ENCODE measurements around the gene MACROD2.
"Not testable (repeated sequence)": the region's sequence is repeated elsewhere in the genome, so short reads cannot be mapped to it uniquely, and the experiment has no call there.

The MACROD2 gene

DNA sequence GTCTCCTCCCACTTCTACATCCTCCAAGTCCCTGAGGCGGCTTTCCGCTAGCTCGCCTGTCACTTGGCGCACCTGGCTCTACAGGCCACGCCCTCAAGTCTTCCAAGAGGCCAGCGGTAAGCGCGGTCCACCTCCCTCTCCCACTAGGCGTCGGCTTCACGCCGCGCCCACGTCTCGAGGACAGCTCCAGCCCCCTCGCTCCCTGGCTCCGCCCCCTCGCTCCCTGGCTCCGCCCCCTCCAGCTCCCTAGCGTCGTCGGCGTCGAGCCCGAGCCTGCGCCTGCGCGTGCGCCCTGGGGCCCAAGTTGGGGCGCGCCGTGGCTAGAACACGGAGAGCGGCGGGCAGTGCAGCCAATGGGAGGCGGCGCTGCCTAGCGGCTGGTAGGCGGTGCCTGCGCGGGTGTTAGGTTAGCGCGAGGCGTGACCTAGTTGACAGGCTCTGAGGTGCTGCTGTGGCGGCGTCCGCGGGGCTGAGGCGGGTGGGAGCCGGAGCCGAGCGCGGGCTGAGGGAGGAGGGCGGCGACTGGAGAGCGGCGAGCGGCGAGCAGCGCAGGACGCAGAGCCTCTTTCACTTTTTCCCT lies at the start of gene MACROD2:
Gene MACROD2 (plus strand): TSS at position 431 of the 580 bp plus-strand sequence.
- peak; percentile 40 for DNase-seq

DNA sequence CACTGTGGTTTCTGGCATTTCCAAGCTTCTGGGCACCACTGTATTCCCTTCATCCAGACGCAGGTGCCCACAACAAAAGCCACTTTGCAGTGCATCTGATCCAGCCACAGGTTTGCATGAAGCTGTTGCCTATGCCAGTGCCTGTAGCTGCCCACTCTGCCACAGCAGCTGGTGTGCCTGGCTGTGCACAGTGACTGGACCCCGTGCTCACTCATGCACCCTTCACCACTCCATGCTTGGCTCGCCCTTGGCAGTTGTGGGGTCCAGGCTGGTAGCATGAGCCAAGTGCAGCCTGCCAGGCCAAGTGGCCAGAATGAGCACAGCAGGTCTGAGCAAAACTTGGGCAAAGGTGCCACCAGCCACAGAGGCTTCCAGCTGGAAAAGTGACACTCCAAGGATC lies 47.6 kb upstream of the MACROD2 start:
- no peak for DNase-seq

DNA sequence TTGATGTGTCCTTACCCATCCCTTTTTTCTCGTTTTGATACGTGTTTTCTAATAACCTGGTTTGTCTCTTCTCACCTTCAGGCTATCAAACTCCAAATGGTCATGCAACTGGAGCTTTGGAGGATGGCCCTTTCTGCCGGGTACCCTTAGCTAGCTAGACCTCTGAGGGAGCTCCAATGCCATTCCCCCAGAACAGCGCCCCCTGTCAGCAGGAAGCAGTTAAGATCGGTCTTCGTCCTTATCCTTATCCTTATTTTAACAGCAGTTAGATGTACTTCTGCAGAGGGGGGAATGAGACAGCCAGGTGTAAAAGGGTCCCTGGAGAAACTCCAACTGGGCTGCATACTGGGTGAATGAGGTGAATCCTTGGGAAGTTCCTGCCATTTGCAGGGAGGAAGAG lies 42.1 kb upstream of the MACROD2 start:
- no peak for DNase-seq

DNA sequence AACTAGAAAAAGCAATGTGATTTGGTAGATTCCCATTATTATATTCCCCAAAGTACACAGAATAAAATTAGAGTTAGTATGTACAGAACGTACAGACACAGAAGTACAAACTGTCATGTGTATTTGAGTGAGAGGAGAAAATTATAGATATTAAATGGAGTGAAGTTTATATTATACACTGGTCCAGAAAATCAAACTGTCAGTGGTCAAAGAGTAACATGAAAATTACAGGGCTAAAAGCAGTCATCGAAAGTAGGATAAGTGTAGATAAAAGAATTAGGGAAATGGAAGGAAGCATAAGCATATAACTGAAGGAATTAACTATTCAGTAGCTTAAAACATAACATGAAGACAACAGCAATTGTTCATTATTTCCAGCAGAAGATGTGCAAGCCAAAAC lies 35.2 kb upstream of the MACROD2 start:
- DNase-seq, result no peak

DNA sequence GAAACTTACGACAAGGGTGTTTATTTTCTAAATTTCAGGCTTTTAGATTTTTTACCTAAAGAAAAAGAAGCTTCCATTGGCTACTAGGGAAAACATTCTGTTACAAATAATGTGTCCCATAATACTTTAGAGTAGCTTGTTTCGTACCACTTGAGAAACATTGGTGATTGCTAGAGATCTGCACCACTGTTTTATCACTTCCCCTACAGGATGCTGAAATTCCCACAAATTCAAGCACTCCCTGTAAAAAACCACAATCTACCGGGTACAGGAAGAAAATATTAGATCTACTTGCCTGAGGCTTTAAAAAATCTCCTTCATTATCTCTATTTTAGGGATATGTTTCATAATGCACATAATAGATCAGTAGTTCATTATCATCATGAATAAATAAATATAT lies 34.8 kb upstream of the MACROD2 start:
- no peak for DNase-seq

DNA sequence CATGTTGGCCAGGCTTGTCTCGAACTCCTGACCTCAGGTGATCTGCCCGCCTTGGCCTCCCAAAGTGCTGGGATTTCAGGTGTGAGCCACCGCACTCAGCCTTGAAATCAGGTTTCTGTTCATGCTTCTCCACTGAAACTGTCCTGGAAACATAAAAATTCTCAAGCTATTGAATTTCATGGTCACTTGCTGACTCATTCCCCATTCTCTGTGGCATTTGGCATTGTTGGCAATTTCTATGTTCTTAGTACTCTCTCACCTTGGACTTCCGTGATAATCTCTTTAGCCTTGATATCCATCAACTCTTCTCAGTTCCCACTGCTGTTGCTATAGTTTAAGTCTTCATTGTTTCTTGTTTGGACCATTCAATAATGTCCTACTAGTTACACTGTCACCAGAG lies 11.1 kb upstream of the MACROD2 start:
- DNase-seq, result no peak

DNA sequence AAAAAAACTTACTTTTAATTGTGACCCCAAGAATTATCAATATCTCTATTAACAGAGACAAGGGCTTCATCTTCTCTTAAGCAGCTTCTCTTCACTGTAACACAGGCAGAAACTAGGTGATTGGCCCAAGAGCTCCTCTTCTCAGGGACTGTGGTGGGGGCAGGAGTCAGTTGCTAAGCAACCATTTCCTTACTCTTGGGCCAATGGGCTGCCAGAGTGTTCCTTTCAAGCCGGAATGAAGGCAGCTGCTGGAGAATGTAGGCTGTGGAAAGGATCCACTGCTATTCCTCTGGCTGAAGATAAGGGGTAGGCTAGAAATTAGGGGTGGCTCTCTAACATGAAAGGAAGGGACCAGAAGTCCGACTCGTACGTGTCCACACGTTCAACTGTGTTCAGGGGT lies 4.9 kb upstream of the MACROD2 start, which contains the start of gene SEL1L2:
Gene SEL1L2 (minus strand): TSS at position 150 of the 400 bp plus-strand sequence. CDS start 80 bp downstream, at position 70.
- no peak for DNase-seq

DNA sequence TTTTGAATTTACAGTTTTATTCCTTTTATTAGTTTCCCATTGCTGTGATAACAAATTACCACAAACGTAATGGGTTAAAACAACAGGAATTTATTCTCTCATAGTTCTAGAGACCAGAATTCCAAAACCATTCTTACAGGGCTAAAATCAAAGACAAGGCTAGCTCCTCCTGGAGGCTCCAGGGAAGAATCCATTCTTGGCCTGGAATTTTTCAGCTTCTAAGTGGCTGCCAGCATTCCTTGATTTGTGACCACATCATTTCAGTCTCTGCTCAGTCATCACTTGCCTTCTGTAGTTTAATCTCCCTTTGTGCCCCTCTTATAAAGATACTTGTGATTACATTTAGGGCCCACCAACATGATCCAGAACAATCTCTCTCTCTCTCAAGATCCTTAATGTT lies 4.0 kb upstream of the MACROD2 start:
- no peak for DNase-seq

DNA sequence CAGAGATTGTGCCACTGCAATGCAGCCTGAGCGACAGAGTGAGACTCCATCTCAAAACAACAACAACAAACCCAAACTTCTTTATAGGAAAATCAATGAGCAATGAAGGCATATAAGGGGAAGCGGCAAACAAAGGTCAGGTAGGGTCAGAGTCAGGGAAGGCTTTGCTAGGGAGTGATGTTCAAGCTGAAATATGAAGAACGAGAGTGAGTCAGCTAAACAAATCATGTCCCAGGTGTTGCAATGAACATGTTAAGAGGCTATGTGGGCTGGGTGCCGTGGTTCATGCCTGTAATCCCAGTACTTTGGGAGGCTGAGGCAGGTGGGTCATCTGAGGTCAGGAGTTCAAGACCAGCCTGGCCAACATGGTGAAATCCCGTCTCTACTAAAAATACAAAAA lies 3.4 kb upstream of the MACROD2 start:
- DNase-seq, result not testable (repeated sequence)

DNA sequence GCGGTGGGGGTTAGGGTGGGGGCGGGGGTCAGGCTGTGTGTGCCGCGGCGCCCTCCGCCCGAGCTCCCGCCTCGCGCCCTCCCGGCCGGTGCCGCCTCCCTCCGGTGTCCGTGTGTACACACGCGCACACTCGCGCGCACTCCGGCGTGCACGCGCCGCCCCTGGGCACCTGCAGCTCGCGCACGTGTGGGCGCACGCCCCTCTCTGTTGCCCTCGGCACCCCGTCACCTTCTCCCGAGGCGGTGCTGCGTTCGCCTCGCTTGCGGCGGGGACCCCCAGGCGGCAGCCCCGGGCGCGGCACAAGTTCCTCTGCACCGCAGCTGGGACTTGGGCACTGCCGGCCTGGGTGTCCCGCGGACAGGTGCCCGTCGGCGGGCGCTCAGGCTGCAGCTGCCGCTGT lies 525 bp downstream of the MACROD2 start:
- DNase-seq, result no peak

DNA sequence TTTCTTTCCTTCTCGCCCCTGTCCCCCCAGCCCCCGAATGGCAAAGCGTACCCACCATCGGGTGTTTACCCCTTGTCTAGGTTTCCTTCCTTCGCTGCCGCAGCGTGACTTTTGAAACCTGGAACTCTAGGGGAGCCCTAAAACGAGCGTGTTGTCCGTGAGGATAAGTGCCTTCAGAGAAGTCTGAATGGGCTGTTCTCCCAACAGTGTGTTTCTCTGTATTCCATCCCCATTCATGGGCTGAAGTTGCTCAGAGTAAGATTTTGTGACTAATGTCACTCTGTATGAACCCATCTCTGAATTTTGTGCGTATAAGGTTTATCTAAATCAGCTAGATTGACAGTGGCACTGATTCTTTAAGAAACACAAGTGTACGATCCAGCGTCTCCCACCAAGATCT lies 949 bp downstream of the MACROD2 start:
- DNase-seq, result no peak

DNA sequence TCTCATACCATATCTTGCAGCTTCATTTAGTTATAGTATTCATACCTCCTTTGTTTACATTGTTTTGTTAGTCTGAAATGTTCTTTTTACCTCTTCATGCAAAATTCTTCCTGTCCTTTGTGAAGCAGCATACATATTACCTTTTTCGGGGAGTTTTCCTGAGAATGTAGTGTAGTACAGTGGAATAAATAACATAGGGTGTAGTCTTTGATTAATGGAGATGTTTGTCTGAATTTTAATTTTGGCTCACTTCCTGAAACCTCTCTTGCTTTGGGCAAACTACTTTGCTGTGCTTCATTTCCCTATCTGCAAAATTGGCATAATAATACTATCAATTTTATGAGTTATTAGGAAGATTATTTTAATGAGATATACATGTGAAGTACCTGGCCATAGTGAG lies 5.6 kb downstream of the MACROD2 start:
- no peak for DNase-seq

DNA sequence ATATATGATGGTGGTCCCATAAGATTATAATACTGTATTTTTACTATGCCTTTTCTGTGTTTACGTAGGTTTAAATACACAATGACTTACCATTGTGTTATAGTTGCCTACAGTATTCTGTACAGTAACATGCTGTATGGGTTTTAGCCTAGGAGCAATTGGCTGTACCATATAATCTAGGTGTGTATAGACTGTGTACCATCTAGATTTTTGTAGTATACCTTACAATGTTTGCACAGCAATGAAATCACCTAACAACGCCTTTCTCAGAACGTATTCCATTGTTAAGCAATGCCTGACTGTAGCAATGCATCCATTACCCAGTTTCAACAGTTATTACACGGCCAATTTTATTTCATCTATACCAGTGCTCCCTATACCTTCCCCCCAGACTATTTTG lies 10.7 kb downstream of the MACROD2 start:
- DNase-seq, result no peak

DNA sequence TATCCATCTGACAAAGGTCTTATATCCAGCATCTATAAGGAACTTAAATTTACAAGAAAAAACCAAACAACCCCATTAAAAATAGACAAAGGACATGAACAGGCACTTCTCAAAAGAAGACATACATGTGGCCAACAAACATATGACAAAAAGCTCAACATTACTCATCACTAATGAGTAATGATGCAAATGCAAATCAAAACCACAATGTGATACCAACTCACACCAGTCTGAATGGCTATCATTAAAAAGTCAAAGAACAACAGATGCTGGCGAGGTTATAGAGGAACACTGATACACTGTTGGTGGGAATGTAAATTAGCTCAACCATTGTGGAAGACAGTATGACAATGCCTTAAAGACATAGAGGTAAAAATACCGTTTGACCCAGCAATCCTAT lies 13.9 kb downstream of the MACROD2 start:
- DNase-seq, result no peak

DNA sequence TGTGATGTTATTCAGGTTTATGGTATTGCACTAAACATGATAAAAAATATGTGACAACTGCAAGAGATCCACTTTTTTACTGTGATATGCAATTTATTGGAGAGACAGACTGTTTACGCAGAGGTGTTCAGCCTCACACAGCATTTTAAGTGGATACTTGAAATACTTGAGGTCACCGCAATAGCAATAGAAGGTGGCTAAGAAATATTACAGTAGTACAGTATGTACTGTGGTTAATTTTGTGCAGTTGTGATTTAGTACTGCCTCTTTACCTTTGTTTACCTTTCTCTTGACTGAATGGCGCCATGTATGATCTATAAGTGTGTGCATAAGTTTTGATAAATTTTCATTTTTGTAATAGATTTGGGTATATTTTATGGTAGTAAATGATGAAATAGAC lies 17.4 kb downstream of the MACROD2 start:
- DNase-seq, result no peak

DNA sequence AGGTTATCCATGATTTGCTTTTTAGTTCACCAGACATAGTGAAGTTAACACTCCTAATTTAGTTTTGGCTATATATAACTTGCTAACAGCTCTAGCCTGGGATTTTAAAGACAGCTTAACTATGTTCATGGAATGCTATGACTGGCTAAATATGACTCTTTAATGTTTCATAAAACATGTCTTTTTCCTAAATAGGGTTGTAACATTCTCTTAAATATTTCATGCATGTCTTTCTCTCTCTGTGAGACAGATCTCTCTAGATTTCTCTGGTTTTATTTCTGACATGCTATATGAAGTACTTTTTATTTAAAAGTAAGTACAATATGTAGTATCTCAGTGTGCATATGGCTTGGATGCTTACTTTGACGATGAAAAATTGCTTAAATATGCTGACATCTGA lies 35.7 kb downstream of the MACROD2 start:
- no peak for DNase-seq

DNA sequence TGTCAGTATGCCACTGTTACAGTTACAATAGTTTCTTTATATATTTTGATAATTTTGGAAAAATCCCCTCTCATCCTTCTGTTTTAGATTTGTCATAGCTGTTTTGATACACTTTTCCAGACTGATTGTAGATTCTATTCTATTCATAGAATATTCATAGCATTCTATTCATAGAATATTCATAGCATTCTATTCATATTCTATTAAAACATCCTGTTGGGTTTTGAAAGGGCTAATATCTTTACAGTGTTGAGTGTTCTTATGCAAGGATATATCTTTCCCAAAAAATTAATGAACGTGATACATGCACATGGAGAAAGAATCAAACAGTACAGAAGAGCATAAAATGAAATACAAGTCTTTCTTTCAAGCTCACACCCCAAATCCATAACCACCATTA lies 38.0 kb downstream of the MACROD2 start:
- no peak for DNase-seq

DNA sequence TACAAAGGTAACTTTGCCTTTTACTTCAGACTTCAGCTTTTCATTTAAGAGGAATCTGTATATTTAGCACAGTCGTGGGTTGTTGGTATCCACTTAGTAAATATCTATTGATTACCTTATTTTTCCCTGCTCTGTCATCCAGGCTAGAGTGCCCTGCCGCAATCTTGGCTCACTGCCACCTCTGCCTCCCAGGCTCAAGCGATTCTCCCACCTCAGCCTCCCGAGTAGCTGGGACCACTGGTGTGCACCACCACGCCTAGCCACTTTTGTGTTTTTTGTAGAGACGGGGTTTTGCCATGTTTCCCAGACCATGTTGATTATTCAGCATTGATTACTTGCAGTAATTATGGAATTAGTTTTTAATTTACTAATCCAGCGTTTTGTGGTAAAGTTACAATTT lies 41.3 kb downstream of the MACROD2 start:
- no peak for DNase-seq

DNA sequence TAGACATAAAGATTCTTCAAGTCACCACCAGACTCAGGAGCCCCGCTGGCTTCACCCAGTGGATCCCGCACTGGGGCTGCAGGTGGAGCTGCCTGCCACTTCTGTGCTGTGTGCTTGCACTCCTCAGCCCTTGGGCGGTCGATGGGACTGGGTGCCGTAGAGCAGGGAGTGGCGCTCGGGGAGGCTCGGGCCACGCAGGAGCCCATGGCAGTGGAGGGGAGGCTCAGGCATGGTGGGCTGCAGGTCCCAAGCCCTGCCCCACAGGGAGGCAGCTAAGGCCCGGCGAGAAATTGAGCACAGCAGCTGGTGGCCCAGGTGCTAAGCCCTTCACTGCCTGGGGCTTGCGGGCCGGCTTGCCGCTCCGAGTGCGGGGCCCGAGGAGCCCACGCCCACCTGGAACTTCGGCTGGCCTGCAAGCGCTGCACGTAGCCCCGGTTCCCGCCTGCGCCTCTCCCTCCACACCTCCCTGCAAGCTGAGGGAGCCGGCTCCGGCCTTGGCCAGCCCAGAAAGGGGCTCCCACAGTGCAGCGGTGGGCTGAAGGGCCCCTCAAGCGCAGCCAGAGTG lies 49.5 kb downstream of the MACROD2 start:
- DNase-seq, result not testable (repeated sequence)

DNA sequence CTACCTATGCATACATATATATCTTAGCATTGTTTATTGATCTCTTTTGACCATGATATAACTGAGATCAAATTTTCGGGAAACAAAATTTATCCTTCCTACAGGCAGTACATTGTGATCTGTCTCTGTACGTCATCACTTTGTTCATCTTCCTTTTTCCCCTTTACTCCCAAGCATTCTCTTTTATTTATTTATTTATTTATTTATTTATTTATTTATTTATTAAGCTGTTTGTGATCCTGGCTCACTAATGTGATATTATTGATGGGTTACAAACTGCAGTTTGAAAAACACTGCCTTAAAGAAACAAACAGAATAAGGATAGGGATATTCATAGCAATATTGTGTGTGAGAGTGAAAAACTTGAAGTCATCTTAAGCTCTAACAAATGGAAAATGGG lies 51.2 kb downstream of the MACROD2 start:
- DNase-seq, result no peak

DNA sequence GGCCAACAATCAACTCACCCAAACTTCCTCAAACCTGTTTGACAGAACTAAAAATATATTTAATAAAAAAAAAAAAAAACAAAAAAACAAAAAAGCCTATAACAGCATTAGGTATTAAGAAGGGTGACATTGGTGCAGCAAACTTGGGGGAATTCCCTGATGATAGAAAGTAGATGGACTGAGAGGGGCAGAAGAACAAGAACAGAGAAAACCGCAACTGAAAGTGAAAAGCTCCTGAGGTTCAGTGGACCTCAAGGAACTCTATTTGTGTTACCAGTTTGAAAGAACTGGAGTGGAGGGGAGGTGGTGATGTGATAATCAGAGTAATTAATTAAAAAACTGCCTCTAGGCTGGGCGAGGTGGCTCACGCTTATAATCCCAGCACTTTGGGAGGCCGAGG lies 53.8 kb downstream of the MACROD2 start:
- no peak for DNase-seq

DNA sequence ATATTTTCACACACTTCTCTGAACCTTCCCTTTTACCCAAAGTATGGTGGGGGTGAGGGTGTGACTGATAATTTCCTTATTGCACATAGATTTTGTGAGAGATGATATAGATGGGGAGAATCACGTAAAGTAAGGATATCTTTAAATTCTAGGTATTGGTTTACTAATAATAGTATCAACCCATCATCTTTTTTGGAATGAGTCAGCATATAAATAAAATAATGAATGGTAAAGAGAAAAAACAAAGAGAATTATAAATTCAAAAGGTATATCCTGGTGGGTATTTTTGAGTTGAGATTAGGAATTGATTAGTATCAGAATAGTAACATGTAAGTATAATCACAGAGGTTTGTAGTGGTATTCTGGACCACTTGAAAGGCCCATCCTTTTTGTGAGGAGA lies 56.1 kb downstream of the MACROD2 start:
- DNase-seq, result no peak

DNA sequence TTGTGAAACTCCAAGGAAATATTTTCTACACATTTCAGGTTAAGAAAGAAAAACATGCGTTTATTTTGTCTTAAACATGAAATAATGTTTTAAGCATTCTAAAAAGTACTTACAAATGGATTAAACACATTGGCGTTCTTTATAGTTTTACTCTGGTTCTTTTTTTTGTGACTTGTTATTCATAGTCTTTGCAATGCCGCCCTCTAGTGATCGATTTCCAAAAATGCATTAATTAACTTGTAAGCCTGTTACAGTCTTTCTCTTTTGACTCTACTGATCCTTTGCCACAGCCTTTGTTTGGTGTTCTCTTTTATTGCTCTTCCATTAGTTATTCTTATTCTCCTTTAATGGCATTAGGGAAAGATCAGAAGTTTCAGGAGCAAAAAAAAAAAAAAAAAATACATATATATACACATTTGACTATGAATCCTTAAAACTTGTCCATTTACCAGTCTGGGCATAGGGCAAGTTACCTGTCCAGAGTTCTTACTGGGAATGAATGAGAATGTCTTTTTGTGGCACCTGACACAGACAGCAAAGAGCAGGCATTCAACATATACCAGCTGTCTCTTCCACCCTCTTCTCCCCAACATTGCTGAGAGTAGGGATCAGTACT lies 59.9 kb downstream of the MACROD2 start:
- no peak for DNase-seq

DNA sequence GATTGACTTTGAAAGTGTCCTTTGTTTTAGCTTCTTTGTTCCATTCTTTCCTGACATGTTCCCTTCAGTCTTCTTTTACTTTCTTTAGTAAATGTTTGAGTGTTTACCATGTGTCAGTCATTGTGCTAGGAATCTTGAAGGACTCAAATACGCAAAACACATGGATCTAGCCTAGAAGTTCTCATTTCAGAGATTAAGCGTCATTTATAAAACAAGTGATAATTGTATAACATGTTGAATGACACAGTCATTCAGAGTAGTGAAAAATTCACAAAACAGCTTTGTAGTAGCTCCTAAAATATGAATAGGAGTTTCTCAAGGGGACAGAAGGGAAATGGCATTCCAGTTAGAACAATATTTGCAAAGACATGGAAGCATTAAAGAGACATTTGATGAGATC lies 66.9 kb downstream of the MACROD2 start:
- no peak for DNase-seq

DNA sequence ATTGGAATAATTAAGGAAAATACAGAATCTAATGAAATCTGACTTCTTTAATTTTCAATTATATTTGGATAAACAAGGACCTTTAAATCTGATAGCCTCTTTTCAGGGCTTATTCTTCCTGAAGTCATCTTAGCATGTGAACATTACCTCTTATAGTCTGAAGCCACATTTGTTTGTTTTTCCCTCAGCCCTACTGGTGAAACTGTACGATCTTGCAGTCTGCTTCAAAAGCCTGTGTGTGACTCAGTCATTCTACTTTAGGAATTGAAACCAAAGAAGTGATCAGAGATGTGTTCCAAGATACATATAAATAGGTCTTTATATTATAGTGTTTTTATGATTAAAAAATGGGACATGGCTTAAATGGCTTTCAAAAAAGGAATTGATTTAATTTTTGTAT lies 67.5 kb downstream of the MACROD2 start:
- no peak for DNase-seq
